Measurements from ENCODE around the gene RSRC1.
A peak's percentile ranks its signal among the peaks of the same experiment; 100 is the strongest.

Gene RSRC1

GRCh38 chr3:158160958-158161357 lies 51.1 kb downstream of the RSRC1 start:
- ChIA-PET POLR2A (interaction anchor here (2.0 kb wide), 1 partner anchor 56 kb away, joined by 5 read pairs; no protein-coding TSS in a partner anchor), CTCF (interaction anchor here (1.1 kb wide), 1 partner anchor 8 kb away, joined by 4 read pairs; no protein-coding TSS in a partner anchor)
- peak; percentile 73 for DNase-seq (ENCODE audit: low read depth, low spot score)
- no peak overlapping the region for H3K4me3 ChIP-seq (ENCODE audit: low read depth, low read length)
- TF ChIP-seq, protein P1, sequence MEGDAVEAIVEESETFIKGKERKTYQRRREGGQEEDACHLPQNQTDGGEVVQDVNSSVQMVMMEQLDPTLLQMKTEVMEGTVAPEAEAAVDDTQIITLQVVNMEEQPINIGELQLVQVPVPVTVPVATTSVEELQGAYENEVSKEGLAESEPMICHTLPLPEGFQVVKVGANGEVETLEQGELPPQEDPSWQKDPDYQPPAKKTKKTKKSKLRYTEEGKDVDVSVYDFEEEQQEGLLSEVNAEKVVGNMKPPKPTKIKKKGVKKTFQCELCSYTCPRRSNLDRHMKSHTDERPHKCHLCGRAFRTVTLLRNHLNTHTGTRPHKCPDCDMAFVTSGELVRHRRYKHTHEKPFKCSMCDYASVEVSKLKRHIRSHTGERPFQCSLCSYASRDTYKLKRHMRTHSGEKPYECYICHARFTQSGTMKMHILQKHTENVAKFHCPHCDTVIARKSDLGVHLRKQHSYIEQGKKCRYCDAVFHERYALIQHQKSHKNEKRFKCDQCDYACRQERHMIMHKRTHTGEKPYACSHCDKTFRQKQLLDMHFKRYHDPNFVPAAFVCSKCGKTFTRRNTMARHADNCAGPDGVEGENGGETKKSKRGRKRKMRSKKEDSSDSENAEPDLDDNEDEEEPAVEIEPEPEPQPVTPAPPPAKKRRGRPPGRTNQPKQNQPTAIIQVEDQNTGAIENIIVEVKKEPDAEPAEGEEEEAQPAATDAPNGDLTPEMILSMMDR (IDR thresholded peaks at IDR 0.05; ENCODE audit: insufficient read depth, low read length, missing control alignments), result no peak

DNA sequence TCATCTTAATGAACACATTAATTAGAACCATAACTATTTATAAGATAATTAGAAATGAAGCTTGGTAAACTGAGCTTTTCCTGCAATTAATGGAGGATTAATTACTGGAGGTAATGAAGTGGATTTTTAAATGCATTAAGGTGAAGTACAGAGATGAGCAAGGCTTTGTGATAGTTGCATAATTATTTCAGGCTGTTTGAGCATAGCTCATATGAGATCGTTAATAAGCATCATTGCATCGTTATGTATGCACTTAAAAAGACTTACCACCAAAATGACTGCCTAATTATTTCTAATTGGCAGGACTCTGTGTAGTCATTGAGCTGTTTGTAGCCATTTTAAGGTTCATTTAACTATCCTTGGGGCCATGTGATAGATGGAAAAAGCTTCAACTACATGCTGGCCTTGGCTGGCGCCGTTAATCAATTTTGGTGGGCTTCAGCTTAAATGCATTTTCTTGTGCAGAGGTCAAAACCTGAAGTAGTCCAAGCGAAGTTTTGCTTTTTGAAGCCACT lies 55.3 kb downstream of the RSRC1 start:
- CTCF ChIA-PET, result interaction anchor here (1.0 to 1.4 kb wide), 2 partner anchors 9 to 13 kb away, joined by 3 read pairs; no protein-coding TSS in a partner anchor
- TF ChIP-seq, protein P1 (IDR thresholded peaks at IDR 0.05; ENCODE audit: insufficient read depth, low read length, missing control alignments), result no peak
- DNase-seq (ENCODE audit: low read depth, low spot score), result no peak

GRCh38 chr3:158165730-158166129 lies 55.8 kb downstream of the RSRC1 start:
- ChIA-PET CTCF (no interaction called here), POLR2A (no interaction called here)
- H3K4me3 ChIP-seq (ENCODE audit: low read depth, low read length), result no peak overlapping the region
- DNase-seq (ENCODE audit: low read depth, low spot score), result no peak
- TF ChIP-seq, protein P1 (IDR thresholded peaks at IDR 0.05; ENCODE audit: insufficient read depth, low read length, missing control alignments), result no peak

More for the DNA sequence above, 55.3 kb downstream of the RSRC1 start:
- no peak overlapping the region for H3K4me3 ChIP-seq (ENCODE audit: low read depth, low read length)
- POLR2A ChIA-PET, result no interaction called here

- DNase-seq (ENCODE audit: low read depth, low spot score), result no peak
- TF ChIP-seq, protein P1 (IDR thresholded peaks at IDR 0.05; ENCODE audit: insufficient read depth, low read length, missing control alignments), result no peak
- CTCF ChIA-PET, result no interaction called here
- POLR2A ChIA-PET, result no interaction called here
- H3K4me3 ChIP-seq (ENCODE audit: low read depth, low read length), result no peak overlapping the region
Measured at GRCh38 chr3:158166223-158166622, 56.3 kb downstream of the RSRC1 start.

DNA sequence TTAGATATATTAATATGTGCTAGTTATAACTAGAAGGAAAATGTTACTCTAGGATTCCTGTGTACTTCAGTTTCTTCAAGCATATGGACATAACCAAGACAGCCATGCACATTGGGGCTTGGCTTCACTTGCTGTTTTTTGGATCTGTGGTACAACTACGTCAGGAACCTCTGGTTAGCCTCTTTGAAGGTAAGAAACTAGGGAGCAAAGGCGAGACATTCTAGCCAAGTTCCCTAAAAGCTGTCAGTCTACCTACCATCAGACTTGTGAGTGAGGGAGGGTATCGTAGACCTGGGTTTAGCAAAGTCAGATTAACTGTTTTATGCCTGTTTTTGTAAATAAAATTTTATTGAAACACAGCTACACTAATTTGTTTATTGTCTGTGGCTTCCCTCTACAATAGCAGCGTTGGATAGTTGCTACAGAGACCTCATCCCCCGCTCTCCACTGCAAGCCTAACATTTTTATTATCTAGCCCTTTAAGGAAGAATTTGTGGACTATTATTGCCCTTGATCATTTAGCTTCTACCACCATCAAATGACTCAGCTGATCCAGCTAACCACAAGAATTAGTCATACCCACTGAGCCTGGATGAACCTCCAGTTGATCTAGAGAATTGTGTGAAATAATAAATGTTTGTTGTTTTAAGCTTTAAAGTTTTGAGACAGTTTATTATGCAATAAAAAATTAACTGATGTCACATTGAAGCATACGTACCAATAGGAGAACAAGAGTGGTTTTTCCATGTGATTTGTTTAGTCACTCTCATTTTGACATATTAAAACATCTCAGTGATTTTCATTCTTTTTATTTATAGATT lies 58.1 kb downstream of the RSRC1 start:
- ChIA-PET CTCF (interaction anchor here (0.8 to 1.5 kb wide), 3 partner anchors 50 to 266 kb away, joined by 3 to 4 read pairs (median 3); no protein-coding TSS in a partner anchor), POLR2A (no interaction called here)
- TF ChIP-seq, protein P1 (IDR thresholded peaks at IDR 0.05; ENCODE audit: insufficient read depth, low read length, missing control alignments), result no peak
- peak; percentile 96 for DNase-seq (ENCODE audit: low read depth, low spot score)
- no peak overlapping the region for H3K4me3 ChIP-seq (ENCODE audit: low read depth, low read length)

GRCh38 chr3:158169091-158169491 lies 59.2 kb downstream of the RSRC1 start:
- ChIA-PET CTCF (interaction anchor here (1.5 kb wide), 1 partner anchor 64 kb away, joined by 3 read pairs; no protein-coding TSS in a partner anchor), POLR2A (no interaction called here)
- TF ChIP-seq, protein P1 (IDR thresholded peaks at IDR 0.05; ENCODE audit: insufficient read depth, low read length, missing control alignments), result no peak
- peak; percentile 10 for DNase-seq (ENCODE audit: low read depth, low spot score)
- H3K4me3 ChIP-seq (ENCODE audit: low read depth, low read length), result no peak overlapping the region

All from AG04449 (cell line).